GM13977 (cell line): ENCODE measurements around the gene TLR9.
A peak's percentile ranks its signal among the peaks of the same experiment; 100 is the strongest.

Source experiments
- DNase-seq: peaks from one replicate; pipeline ENCODE4 v3.0.0; 2012; ENCODE audit warnings: low spot score
- in situ Hi-C: fragments of 300-500 bp; cut with MboI; formaldehyde crosslinking; loops from one replicate; pipeline ENCODE4 v1.12.0; 2022; ENCODE audit warnings: low sequenced_read_pairs, low pct_unique_long_range_greater_than_20kb, mixed read lengths, inconsistent platforms; ENCODE audit not compliant: unreplicated experiment
- TF ChIP-seq, protein P1 (sequence below): IDR thresholded peaks from 2 replicates; pipeline ENCODE4 v1.5.1; 2012; ENCODE audit warnings: mild to moderate bottlenecking, control low read depth; ENCODE audit not compliant: insufficient read depth; ENCODE audit errors: extremely low read depth, missing control alignments

The TLR9 gene

DNA sequence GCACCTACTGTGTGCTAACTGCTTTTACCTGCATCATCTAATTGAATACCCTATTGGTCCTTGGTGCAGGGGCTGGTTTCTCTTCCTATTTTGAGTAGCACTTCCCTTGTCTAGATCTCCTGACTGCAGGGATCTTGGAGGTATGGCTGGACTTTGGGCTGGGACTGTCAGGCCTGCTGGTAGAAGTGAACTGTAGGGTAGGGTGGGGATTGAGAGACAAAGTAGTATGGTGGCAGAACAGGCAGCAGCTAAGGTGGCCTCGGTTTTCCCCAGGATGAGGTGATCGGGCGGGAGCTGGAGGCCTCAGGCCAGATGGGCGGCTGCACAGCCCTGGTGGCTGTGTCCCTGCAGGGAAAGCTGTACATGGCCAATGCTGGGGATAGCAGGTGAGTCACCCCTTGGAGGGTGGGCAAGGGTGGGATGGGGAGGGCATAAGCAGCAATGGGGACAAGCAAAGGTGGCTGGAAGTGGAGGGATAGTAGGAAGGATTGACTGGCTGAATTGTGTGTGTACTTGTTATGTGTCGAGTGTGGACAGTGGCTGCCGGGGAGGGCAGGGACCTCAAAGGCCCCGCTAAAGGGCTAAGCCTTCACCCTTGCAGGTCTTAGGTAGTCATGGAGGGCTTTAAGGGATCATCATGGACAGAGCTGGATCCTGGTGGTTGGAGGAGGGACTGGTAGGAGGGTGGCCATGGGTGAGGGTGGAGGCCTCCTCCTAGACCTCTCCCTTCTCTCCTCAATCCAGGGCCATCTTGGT, 22.1 kb upstream of the TLR9 start:
- peak; percentile 23 for DNase-seq
- TF ChIP-seq, protein P1, sequence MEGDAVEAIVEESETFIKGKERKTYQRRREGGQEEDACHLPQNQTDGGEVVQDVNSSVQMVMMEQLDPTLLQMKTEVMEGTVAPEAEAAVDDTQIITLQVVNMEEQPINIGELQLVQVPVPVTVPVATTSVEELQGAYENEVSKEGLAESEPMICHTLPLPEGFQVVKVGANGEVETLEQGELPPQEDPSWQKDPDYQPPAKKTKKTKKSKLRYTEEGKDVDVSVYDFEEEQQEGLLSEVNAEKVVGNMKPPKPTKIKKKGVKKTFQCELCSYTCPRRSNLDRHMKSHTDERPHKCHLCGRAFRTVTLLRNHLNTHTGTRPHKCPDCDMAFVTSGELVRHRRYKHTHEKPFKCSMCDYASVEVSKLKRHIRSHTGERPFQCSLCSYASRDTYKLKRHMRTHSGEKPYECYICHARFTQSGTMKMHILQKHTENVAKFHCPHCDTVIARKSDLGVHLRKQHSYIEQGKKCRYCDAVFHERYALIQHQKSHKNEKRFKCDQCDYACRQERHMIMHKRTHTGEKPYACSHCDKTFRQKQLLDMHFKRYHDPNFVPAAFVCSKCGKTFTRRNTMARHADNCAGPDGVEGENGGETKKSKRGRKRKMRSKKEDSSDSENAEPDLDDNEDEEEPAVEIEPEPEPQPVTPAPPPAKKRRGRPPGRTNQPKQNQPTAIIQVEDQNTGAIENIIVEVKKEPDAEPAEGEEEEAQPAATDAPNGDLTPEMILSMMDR = no peak
- in situ Hi-C loops = no loop called here

DNA sequence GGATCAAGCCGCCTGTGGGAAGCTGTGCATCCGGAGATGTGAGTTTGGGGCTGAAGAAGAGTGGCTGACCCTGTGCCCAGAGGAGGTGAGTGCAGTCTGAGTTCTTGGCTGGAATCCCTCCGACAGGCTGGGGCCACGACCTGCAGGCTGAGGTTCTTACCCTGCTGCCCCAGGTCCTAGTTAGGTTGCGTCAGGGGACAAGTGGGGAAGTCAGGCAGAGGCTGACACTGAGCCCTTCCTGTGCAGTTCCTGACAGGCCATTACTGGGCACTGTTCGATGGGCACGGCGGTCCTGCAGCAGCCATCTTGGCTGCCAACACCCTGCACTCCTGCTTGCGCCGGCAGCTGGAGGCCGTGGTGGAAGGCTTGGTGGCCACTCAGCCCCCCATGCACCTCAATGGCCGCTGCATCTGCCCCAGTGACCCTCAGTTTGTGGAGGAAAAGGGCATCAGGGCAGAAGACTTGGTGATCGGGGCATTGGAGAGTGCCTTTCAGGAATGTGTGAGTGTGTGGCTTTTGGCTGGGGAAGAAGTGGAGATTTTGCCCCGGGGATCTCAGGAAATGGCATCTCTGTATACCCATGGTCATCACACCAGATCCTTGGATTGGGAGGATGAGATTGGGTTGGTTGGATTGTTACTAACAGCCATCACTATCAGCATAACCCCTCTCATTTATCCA, 21.4 kb upstream of the TLR9 start:
- in situ Hi-C loops = no loop called here
- DNase-seq = no peak
- TF ChIP-seq, protein P1 = no peak

DNA sequence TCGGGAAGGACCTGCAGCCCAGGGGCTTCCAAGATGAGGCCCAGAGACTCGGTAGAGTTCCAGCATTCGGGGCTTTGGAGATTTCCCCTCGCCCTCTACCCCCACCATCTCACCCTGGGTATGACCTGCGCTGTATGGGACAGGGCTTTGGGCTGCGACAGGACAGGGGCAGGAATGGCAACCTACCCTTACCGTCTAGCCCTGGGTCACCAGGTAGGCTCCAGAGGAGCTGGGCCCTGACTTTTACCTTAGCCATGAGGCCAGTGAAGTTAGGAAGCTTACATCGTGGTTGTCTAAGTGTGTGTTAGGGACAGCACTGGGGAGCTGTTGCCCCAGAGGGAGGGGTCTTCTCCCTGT, 20.8 kb upstream of the TLR9 start:
- in situ Hi-C loops = no loop called here
- peak; percentile 44 for DNase-seq
- TF ChIP-seq, protein P1 = no peak

DNA sequence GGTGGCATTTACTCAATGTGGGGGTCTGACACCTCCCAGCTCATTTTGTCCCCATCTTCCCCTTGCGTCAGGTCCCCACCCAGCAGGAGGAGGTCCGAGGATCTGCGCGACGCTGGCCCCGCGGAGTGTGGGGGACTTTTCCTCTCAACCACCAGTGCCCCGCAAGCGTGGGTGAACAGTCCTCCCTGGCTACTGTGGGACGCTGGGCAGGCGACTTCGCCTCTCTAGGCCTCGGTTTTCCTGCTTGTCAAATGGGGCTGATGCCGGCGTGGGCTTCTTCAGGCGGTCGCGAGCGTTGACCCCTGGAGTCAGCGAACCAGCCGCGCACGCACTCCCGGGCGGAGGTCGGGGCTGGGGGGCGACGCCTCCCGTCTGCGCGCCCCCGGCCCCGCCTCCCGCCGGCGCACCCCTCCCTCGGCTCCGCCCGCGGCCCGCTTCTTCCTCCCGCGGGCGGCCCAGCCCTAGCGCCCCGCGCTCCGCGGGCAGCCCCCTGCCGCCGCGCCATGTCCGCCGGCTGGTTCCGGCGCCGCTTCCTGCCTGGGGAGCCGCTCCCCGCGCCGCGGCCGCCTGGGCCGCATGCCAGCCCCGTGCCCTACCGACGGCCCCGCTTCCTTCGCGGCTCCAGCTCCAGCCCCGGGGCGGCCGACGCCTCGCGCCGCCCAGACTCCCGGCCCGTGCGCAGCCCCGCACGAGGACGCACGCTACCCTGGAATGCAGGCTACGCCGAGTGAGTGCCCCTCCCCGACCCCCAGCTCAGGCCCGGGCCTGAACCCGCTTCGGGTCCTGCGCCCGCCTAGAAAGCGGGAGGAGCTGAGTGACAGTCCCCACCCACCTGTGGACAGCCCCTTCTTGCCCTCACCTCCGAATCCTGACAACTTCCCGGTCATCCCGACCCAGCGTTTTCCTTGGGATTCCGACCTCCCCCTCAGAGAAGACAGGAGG, 20.1 kb upstream of the TLR9 start, which contains the start of gene PPM1M:
Gene PPM1M (plus strand): TSS at position 438 of the 942 bp plus-strand sequence. CDS start 66 bp downstream, at position 504.
- in situ Hi-C loops = no loop called here
- DNase-seq = peak; percentile 88
- TF ChIP-seq, protein P1 = no peak

DNA sequence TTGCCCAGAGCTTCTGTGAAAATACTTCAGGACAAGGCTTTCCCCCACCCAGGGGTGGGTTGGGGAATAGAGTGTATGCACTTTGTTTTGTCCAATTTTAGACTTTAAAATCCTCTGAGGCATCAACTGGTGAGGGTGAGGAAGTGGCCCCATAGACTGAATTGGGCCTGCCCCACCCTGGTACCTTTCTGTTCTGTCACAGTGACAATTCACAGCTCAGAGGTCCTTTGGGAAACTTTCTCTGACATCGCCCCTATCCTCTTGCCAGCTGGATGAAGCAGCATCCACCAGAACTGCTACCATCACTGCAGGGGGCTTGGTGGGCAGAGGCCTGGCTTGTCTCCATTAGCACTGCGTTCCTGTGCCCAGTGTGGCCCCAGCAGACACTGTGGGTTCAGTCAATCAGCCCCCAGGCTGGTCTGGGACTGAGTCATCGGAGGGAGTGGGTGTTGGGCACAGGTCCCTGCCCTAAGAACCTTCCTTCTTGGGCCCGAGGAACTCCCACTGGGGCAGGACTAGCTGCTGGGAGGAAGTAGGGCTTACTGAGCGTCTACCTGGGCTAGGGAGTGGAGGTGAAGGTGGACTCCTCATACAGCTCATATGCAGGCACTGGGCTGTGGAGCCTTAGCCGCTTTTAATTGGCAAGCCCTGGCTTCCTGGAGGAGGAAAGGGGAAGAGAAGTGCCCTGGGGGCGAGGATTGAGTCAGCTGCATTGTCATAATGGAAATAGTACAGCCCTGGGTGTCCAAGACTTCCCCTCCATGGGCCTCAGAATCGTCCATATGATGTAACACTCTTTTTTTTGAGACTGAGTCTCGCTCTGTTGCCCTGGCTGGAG, 18.6 kb upstream of the TLR9 start:
- in situ Hi-C loops = no loop called here
- DNase-seq = peak; percentile 89
- TF ChIP-seq, protein P1 = no peak
